ENCODE data around the gene CUX1.
A peak's percentile ranks its signal among the peaks of the same experiment; 100 is the strongest.
"Not testable (repeated sequence)": the region's sequence is repeated elsewhere in the genome, so short reads cannot be mapped to it uniquely, and the experiment has no call there.

The CUX1 gene

GRCh38 chr7:101803203-101804087 is 14.0 kb upstream of the CUX1 start:
- DNase-seq (ENCODE audit: low read depth): no peak

GRCh38 chr7:101804088-101804963 is 13.1 kb upstream of the CUX1 start:
- no peak for DNase-seq (ENCODE audit: low read depth)

GRCh38 chr7:101804967-101805366 is 12.5 kb upstream of the CUX1 start:
- no peak for DNase-seq (ENCODE audit: low read depth)

GRCh38 chr7:101812595-101812994 is 4.8 kb upstream of the CUX1 start:
- no peak for DNase-seq (ENCODE audit: low read depth)

- DNase-seq (ENCODE audit: low read depth): no peak
Measured at GRCh38 chr7:101813402-101814019, 3.9 kb upstream of the CUX1 start.

- no peak for DNase-seq (ENCODE audit: low read depth)
Measured at GRCh38 chr7:101814081-101814990, 3.1 kb upstream of the CUX1 start.

GRCh38 chr7:101814991-101815825 is 2.2 kb upstream of the CUX1 start:
- no peak for DNase-seq (ENCODE audit: low read depth)

GRCh38 chr7:101815826-101816594 is 1.4 kb upstream of the CUX1 start:
- DNase-seq (ENCODE audit: low read depth): peak; percentile 75

GRCh38 chr7:101816595-101817470 is 593 bp upstream of the CUX1 start:
- DNase-seq (ENCODE audit: low read depth): no peak

- DNase-seq (ENCODE audit: low read depth): peak; percentile 46
Measured at GRCh38 chr7:101818287-101819071, 1.1 kb downstream of the CUX1 start.

- no peak for DNase-seq (ENCODE audit: low read depth)
Measured at GRCh38 chr7:101819183-101819582, 1.8 kb downstream of the CUX1 start.

- DNase-seq (ENCODE audit: low read depth): peak; percentile 68
Measured at GRCh38 chr7:101819913-101820522, 2.6 kb downstream of the CUX1 start.

GRCh38 chr7:101820703-101821102 is 3.3 kb downstream of the CUX1 start:
- DNase-seq (ENCODE audit: low read depth): no peak

- DNase-seq (ENCODE audit: low read depth): not testable (repeated sequence)
Measured at GRCh38 chr7:101822632-101823031, 5.2 kb downstream of the CUX1 start.

- DNase-seq (ENCODE audit: low read depth): peak; percentile 52
Measured at GRCh38 chr7:101823096-101823495, 5.7 kb downstream of the CUX1 start.

- DNase-seq (ENCODE audit: low read depth): peak; percentile 70
Measured at GRCh38 chr7:101823596-101823995, 6.2 kb downstream of the CUX1 start.

- DNase-seq (ENCODE audit: low read depth): no peak
Measured at GRCh38 chr7:101824440-101824839, 7.0 kb downstream of the CUX1 start.
